SK-N-SH (cell line): ENCODE data around the gene CIAO2B.

Experiments
- TF ChIP-seq, protein P1 (sequence below): IDR thresholded peaks from 2 replicates; pipeline ENCODE4 v1.4.0; 2012; ENCODE audit warnings: low read depth, borderline replicate concordance
- TF ChIP-seq, protein P2 (sequence below): fragments of 200-600 bp; sonication (generic); IDR thresholded peaks from 2 replicates; pipeline ENCODE4 v1.6.1; 2017; ENCODE audit warnings: antibody characterized with exemption, mild to moderate bottlenecking, moderate library complexity

DNA sequence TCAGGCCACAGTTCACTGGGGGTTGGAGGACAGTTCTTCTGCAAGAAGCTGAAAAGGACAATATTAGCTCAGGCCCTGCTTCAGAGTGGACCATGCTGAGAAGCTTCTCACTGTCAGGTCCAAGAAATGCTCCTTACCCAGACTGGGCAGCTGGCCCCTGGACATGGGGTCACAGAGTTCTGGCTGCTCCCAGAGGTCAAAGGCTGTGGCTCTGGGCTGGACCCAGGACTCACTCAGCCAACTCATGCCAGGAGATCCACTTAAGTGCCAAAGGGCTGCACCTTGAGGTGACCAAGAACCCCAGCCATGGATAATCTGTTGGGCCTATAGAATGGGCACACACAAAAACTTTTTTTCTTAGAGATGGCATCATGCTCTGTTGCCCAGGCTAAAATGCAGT is 5.2 kb upstream of the CIAO2B start:
- TF ChIP-seq, protein P1, sequence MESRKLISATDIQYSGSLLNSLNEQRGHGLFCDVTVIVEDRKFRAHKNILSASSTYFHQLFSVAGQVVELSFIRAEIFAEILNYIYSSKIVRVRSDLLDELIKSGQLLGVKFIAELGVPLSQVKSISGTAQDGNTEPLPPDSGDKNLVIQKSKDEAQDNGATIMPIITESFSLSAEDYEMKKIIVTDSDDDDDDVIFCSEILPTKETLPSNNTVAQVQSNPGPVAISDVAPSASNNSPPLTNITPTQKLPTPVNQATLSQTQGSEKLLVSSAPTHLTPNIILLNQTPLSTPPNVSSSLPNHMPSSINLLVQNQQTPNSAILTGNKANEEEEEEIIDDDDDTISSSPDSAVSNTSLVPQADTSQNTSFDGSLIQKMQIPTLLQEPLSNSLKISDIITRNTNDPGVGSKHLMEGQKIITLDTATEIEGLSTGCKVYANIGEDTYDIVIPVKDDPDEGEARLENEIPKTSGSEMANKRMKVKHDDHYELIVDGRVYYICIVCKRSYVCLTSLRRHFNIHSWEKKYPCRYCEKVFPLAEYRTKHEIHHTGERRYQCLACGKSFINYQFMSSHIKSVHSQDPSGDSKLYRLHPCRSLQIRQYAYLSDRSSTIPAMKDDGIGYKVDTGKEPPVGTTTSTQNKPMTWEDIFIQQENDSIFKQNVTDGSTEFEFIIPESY = no peak
- TF ChIP-seq, protein P2, sequence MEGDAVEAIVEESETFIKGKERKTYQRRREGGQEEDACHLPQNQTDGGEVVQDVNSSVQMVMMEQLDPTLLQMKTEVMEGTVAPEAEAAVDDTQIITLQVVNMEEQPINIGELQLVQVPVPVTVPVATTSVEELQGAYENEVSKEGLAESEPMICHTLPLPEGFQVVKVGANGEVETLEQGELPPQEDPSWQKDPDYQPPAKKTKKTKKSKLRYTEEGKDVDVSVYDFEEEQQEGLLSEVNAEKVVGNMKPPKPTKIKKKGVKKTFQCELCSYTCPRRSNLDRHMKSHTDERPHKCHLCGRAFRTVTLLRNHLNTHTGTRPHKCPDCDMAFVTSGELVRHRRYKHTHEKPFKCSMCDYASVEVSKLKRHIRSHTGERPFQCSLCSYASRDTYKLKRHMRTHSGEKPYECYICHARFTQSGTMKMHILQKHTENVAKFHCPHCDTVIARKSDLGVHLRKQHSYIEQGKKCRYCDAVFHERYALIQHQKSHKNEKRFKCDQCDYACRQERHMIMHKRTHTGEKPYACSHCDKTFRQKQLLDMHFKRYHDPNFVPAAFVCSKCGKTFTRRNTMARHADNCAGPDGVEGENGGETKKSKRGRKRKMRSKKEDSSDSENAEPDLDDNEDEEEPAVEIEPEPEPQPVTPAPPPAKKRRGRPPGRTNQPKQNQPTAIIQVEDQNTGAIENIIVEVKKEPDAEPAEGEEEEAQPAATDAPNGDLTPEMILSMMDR = no peak
